Keratinocyte (primary cell): Measurements from ENCODE around the gene RASAL2. TPM values are rescaled to one million over a fixed set of nuclear protein-coding genes. Genes with fewer than 3 reads are reported as not detected.
"Not testable (repeated sequence)": the region's sequence is repeated elsewhere in the genome, so short reads cannot be mapped to it uniquely, and the experiment has no call there.

ENCODE experiments used
- DNase-seq: peaks from one replicate; pipeline ENCODE4 v3.0.0-alpha.2; 2011; ENCODE audit warnings: low read depth, missing footprints, low spot score
- FAIRE-seq: peaks from 2 replicates; lab custom pipeline; 2011; peaks lifted over from hg19 to GRCh38; lab: Jason Lieb, UNC
- H2AFZ ChIP-seq: 2 replicates; pipeline ENCODE4 v1.6.0; 2012; ENCODE audit warnings: low read length, control low read depth, inconsistent platforms; ENCODE audit not compliant: control insufficient read depth
- H3K27ac ChIP-seq: 2 replicates; pipeline ENCODE4 v1.5.1; 2011; ENCODE audit warnings: low read length; ENCODE audit not compliant: control insufficient read depth, insufficient read depth
- H3K27me3 ChIP-seq: 3 replicates; pipeline ENCODE4 v1.6.0; 2011; ENCODE audit warnings: low read length; ENCODE audit not compliant: control insufficient read depth, insufficient read depth; ENCODE audit errors: extremely low read depth
- H3K36me3 ChIP-seq, 2 experiments: 2 replicates in 1 of 2; 3 replicates in 1 of 2; pipeline ENCODE4 v1.5.1; 2011; ENCODE audit warnings: low read length in 2 of 2, mild to moderate bottlenecking in 1 of 2; ENCODE audit not compliant: control insufficient read depth in 2 of 2, insufficient read depth in 2 of 2; ENCODE audit errors: extremely low read depth in 1 of 2
- H3K4me1 ChIP-seq: 3 replicates; pipeline ENCODE4 v1.5.1; 2011; ENCODE audit warnings: low read length; ENCODE audit not compliant: control insufficient read depth, insufficient read depth; ENCODE audit errors: extremely low read depth
- H3K4me2 ChIP-seq: 3 replicates; pipeline ENCODE4 v1.6.0; 2011; ENCODE audit warnings: low read depth, low read length; ENCODE audit not compliant: control insufficient read depth, insufficient read depth; ENCODE audit errors: extremely low read depth
- H3K4me3 ChIP-seq, 3 experiments: fragments of 200-600 bp in 1 of 3; sonication (generic) in 1 of 3; 2 replicates in 2 of 3; 3 replicates in 1 of 3; pipeline ENCODE4 v1.5.1; 2011 to 2016; ENCODE audit warnings: low read length in 3 of 3, mild to moderate bottlenecking in 3 of 3, control low read depth in 2 of 3, inconsistent platforms in 1 of 3, low read depth in 1 of 3, mixed read lengths in 1 of 3, mixed run types in 1 of 3, moderate library complexity in 1 of 3; ENCODE audit not compliant: control insufficient read depth in 2 of 3, insufficient read depth in 2 of 3; ENCODE audit errors: extremely low read depth in 1 of 3
- H3K79me2 ChIP-seq: 2 replicates; pipeline ENCODE4 v1.6.0; 2012; ENCODE audit warnings: low read length; ENCODE audit not compliant: control insufficient read depth, insufficient read depth
- H3K9ac ChIP-seq: 3 replicates; pipeline ENCODE4 v1.6.0; 2011; ENCODE audit warnings: low read length; ENCODE audit not compliant: control insufficient read depth, insufficient read depth; ENCODE audit errors: extremely low read depth
- H3K9me1 ChIP-seq: 3 replicates; pipeline ENCODE4 v1.6.0; 2011; ENCODE audit warnings: low read length; ENCODE audit not compliant: control insufficient read depth, insufficient read depth; ENCODE audit errors: extremely low read depth
- H3K9me3 ChIP-seq: 2 replicates; pipeline ENCODE4 v1.5.1; 2012; ENCODE audit warnings: low read depth, low read length; ENCODE audit not compliant: control insufficient read depth
- H4K20me1 ChIP-seq: 3 replicates; pipeline ENCODE4 v1.6.0; 2011; ENCODE audit warnings: low read length; ENCODE audit not compliant: control insufficient read depth, insufficient read depth; ENCODE audit errors: extremely low read depth
- CTCF ChIP-seq, 3 experiments: IDR thresholded peaks in 1 of 3; conservative IDR thresholded peaks in 1 of 3; optimal IDR thresholded peaks in 1 of 3; 2 replicates in 2 of 3; 3 replicates in 1 of 3; pipeline versions ENCODE3 to v1.5.1; 2011; ENCODE audit warnings: low read length in 3 of 3, mild to moderate bottlenecking in 3 of 3, moderate library complexity in 2 of 3, control low read depth in 1 of 3, inconsistent platforms in 1 of 3; ENCODE audit not compliant: insufficient read depth in 2 of 3; ENCODE audit errors: extremely low read depth in 1 of 3
- EZH2 ChIP-seq: IDR thresholded peaks from one replicate; pipeline ENCODE4 v1.6.1; 2012; ENCODE audit warnings: inconsistent platforms, mild to moderate bottlenecking, low read length, moderate library complexity
- dilution Hi-C: fragments of 300-500 bp; cut with MboI; formaldehyde crosslinking; loops from one replicate; pipeline ENCODE4 v1.7.0; 2020; ENCODE audit warnings: low sequenced_read_pairs; ENCODE audit not compliant: extremely low pct_ligation_motif_present
- polyA plus RNA-seq, 5 experiments: library from polyadenylated mRNA; depleted of rRNA in 3 of 5; stranded (reverse) in 3 of 5; stranded (forward) in 1 of 5; unstranded in 1 of 5; fragments of >200 nt; gene quantifications; 1 replicate in 1 of 5; 2 replicates in 3 of 5; 3 replicates in 1 of 5; pipeline versions ENCODE4 v1.2.1 to v1.2.3, GENCODE V29; 2011 to 2012; ENCODE audit warnings: missing spikeins in 2 of 5, low read depth in 1 of 5, low replicate concordance in 1 of 5

Gene RASAL2
- polyA plus RNA-seq, 1 donor (not counting 4 experiments of a cell fraction or from before 2014, with no cell fraction given): 27.2 TPM

GRCh38 chr1:178120088-178120487, 26.2 kb downstream of the RASAL2 start:
- Histone ChIP-seq H3K4me1 (peaks cover 34% of the 10 kb centered on the region), H3K4me3 (no peak overlapping the region), H3K9ac (no peak overlapping the region), H4K20me1 (no peaks in the 10 kb centered on the region), H3K9me3 (no peaks in the 10 kb centered on the region), H3K27ac (no peak overlapping the region), H3K4me2 (no peak overlapping the region), H3K9me1 (no peaks in the 10 kb centered on the region), H2AFZ (no peak overlapping the region), H3K79me2 (peaks cover 91% of the 10 kb centered on the region), H3K27me3 (no peaks in the 10 kb centered on the region), H3K36me3 (no peaks in the 10 kb centered on the region)
- dilution Hi-C loops: no loop called here
- DNase-seq (no peak), FAIRE-seq (no peak)
- TF ChIP-seq EZH2 (no peak), CTCF (optimal IDR thresholded peaks at IDR 0.05 in 1 of 3, IDR thresholded peaks at IDR 0.05 in 1 of 3, conservative IDR thresholded peaks at IDR 0.05 in 1 of 3; ENCODE audit: extremely low read depth in 1 of 3, insufficient read depth in 2 of 3, low read length in 3 of 3) (no peak)

- H3K36me3 ChIP-seq, H4K20me1 ChIP-seq, dilution Hi-C loops, DNase-seq, H2AFZ ChIP-seq, H3K9me3 ChIP-seq, H3K9me1 ChIP-seq, H3K4me3 ChIP-seq, H3K9ac ChIP-seq, H3K4me2 ChIP-seq, FAIRE-seq, H3K27me3 ChIP-seq, H3K27ac ChIP-seq: not testable (repeated sequence)
- Histone ChIP-seq H3K4me1 (peaks cover 34% of the 10 kb centered on the region), H3K79me2 (peaks cover 91% of the 10 kb centered on the region)
Observed at GRCh38 chr1:178120520-178121052, 26.7 kb downstream of the RASAL2 start.

GRCh38 chr1:178121883-178122282, 28.0 kb downstream of the RASAL2 start:
- Histone ChIP-seq H3K79me2 (peaks cover 83% of the 10 kb centered on the region), H3K36me3 (no peaks in the 10 kb centered on the region), H4K20me1 (no peaks in the 10 kb centered on the region), H3K4me3 (no peak overlapping the region), H3K9ac (no peak overlapping the region), H3K4me2 (peak overlapping the region; percentile 8), H2AFZ (no peak overlapping the region), H3K27me3 (no peaks in the 10 kb centered on the region), H3K4me1 (peaks cover 47% of the 10 kb centered on the region), H3K27ac (peak overlapping the region; percentile 18), H3K9me3 (no peaks in the 10 kb centered on the region), H3K9me1 (no peaks in the 10 kb centered on the region)
- dilution Hi-C loops: no loop called here
- no peak for TF ChIP-seq EZH2
- no peak for TF ChIP-seq CTCF (optimal IDR thresholded peaks at IDR 0.05 in 1 of 3, IDR thresholded peaks at IDR 0.05 in 1 of 3, conservative IDR thresholded peaks at IDR 0.05 in 1 of 3; ENCODE audit: extremely low read depth in 1 of 3, insufficient read depth in 2 of 3, low read length in 3 of 3)
- FAIRE-seq (peak; percentile 13), DNase-seq (no peak)
